Measurements from ENCODE around the gene CALHM3.
A peak's percentile ranks its signal among the peaks of the same experiment; 100 is the strongest.

The CALHM3 gene

GRCh38 chr10:103450201-103450695 is 28.8 kb downstream of the CALHM3 start:
- no peak for DNase-seq (ENCODE audit: low read depth in 2 of 2)

GRCh38 chr10:103449208-103450144 is 29.6 kb downstream of the CALHM3 start:
- no peak for DNase-seq (ENCODE audit: low read depth in 2 of 2)

- DNase-seq (ENCODE audit: low read depth in 2 of 2) = peak; percentile 36 to 39
Measured at GRCh38 chr10:103448746-103449145, 30.3 kb downstream of the CALHM3 start.

- no peak for DNase-seq (ENCODE audit: low read depth in 2 of 2)
Measured at GRCh38 chr10:103447187-103447586, 31.9 kb downstream of the CALHM3 start.

GRCh38 chr10:103445767-103446567 is 33.1 kb downstream of the CALHM3 start:
- DNase-seq (ENCODE audit: low read depth in 2 of 2) = no peak

GRCh38 chr10:103445366-103445765 is 33.7 kb downstream of the CALHM3 start:
- no peak for DNase-seq (ENCODE audit: low read depth in 2 of 2)

GRCh38 chr10:103444478-103444877 is 34.6 kb downstream of the CALHM3 start:
- no peak for DNase-seq (ENCODE audit: low read depth in 2 of 2)

GRCh38 chr10:103443475-103444185 is 35.4 kb downstream of the CALHM3 start:
- no peak for DNase-seq (ENCODE audit: low read depth in 2 of 2)

- DNase-seq (ENCODE audit: low read depth in 2 of 2) = no peak
Measured at GRCh38 chr10:103442031-103442461, 37.0 kb downstream of the CALHM3 start.

- no peak for DNase-seq (ENCODE audit: low read depth in 2 of 2)
Measured at GRCh38 chr10:103441611-103442010, 37.4 kb downstream of the CALHM3 start.

- no peak for DNase-seq (ENCODE audit: low read depth in 2 of 2)
Measured at GRCh38 chr10:103441206-103441605, 37.8 kb downstream of the CALHM3 start.

GRCh38 chr10:103440416-103440815 is 38.6 kb downstream of the CALHM3 start:
- no peak for DNase-seq (ENCODE audit: low read depth in 2 of 2)

- no peak for DNase-seq (ENCODE audit: low read depth in 2 of 2)
Measured at GRCh38 chr10:103439776-103440175, 39.3 kb downstream of the CALHM3 start.

- DNase-seq (ENCODE audit: low read depth in 2 of 2) = no peak
Measured at GRCh38 chr10:103433858-103434257, 45.2 kb downstream of the CALHM3 start.

- DNase-seq (ENCODE audit: low read depth in 2 of 2) = no peak
Measured at GRCh38 chr10:103431902-103432301, 47.1 kb downstream of the CALHM3 start.

- DNase-seq (ENCODE audit: low read depth in 2 of 2) = no peak
Measured at GRCh38 chr10:103429647-103430046, 49.4 kb downstream of the CALHM3 start.

- DNase-seq (ENCODE audit: low read depth in 2 of 2) = no peak
Measured at GRCh38 chr10:103428989-103429643, 49.9 kb downstream of the CALHM3 start.

- no peak for DNase-seq (ENCODE audit: low read depth in 2 of 2)
Measured at GRCh38 chr10:103427866-103428265, 51.2 kb downstream of the CALHM3 start.

GRCh38 chr10:103423748-103424147 is 55.3 kb downstream of the CALHM3 start:
- no peak for DNase-seq (ENCODE audit: low read depth in 2 of 2)

Measured in fibroblast of skin of left biceps (primary cell).